Measurements from ENCODE around the gene TAF4.

DNA sequence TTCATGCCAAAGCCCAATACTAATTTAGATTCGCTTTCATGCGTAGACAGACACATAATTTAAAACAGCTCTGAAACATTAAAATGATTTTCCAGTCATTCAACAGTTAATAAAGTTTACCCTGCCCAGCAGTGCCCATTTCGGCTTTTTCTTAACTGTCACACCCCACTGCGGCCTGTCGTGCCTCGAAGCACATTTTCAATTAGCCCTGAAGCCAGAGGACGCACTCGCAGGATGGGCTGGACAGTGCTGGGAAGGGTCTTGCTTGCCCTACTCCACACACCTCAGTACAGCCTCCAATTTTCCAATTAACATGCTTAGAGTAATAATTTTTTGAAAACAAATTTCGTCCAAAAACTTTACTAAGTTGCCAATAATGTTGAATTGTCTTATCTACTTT is 35.3 kb downstream of the TAF4 start:
- TF ChIP-seq EZH2 (IDR thresholded peaks at IDR 0.05; ENCODE audit: low read length, missing control alignments) (no peak), CTCF (conservative IDR thresholded peaks at IDR 0.05 in 1 of 2, IDR thresholded peaks at IDR 0.05 in 1 of 2; ENCODE audit: low read depth in 1 of 2, low read length in 2 of 2) (no peak)

All from fibroblast of lung (primary cell).